HT1080 (cell line): ENCODE measurements around the gene KNDC1. TPM values are rescaled to one million over a fixed set of nuclear protein-coding genes. Genes with fewer than 3 reads are reported as not detected.
"Not testable (repeated sequence)": the region's sequence is repeated elsewhere in the genome, so short reads cannot be mapped to it uniquely, and the experiment has no call there.

Source experiments
- DNase-seq: peaks from one replicate; pipeline ENCODE4 v3.0.0-alpha.2; 2015; ENCODE audit warnings: low read depth
- total RNA-seq: library from RNA; depleted of rRNA; stranded (reverse); fragments of >200 nt; shearing (Covaris generic); gene quantifications from 2 replicates; pipeline ENCODE4 v1.2.3, GENCODE V29; 2014

The KNDC1 gene
- total RNA-seq, 1 experiment from 2014 or later, result not detected

- DNase-seq, result no peak
Measured at GRCh38 chr10:133162178-133162909, 2.3 kb downstream of the KNDC1 start.

GRCh38 chr10:133162910-133163856 lies 3.2 kb downstream of the KNDC1 start:
- no peak for DNase-seq

GRCh38 chr10:133163889-133164815 lies 4.1 kb downstream of the KNDC1 start:
- no peak for DNase-seq

GRCh38 chr10:133164816-133165555 lies 5.0 kb downstream of the KNDC1 start:
- DNase-seq, result no peak

GRCh38 chr10:133165556-133166503 lies 5.8 kb downstream of the KNDC1 start:
- DNase-seq, result no peak

- DNase-seq, result no peak
Measured at GRCh38 chr10:133166504-133166827, 6.4 kb downstream of the KNDC1 start.

- no peak for DNase-seq
Measured at GRCh38 chr10:133166828-133167692, 7.0 kb downstream of the KNDC1 start.

- DNase-seq, result no peak
Measured at GRCh38 chr10:133167693-133168616, 7.9 kb downstream of the KNDC1 start.

GRCh38 chr10:133168617-133169031 lies 8.6 kb downstream of the KNDC1 start:
- no peak for DNase-seq

- no peak for DNase-seq
Measured at GRCh38 chr10:133169173-133169947, 9.3 kb downstream of the KNDC1 start.

- no peak for DNase-seq
Measured at GRCh38 chr10:133170092-133170491, 10.1 kb downstream of the KNDC1 start.

- no peak for DNase-seq
Measured at GRCh38 chr10:133173860-133174640, 14.0 kb downstream of the KNDC1 start.

- no peak for DNase-seq
Measured at GRCh38 chr10:133174689-133175263, 14.8 kb downstream of the KNDC1 start.

GRCh38 chr10:133175624-133176023 lies 15.6 kb downstream of the KNDC1 start:
- not testable (repeated sequence) for DNase-seq

GRCh38 chr10:133176546-133176945 lies 16.5 kb downstream of the KNDC1 start:
- DNase-seq, result no peak
